Subcutaneous adipose tissue (tissue), 4 donors: ENCODE data around the gene C9orf78. TPM values are rescaled to one million over a fixed set of nuclear protein-coding genes. Genes with fewer than 3 reads are reported as not detected.

Source experiments
- small RNA-seq: library from RNA; depleted of rRNA; stranded (forward); fragments of <200 nt; gene quantifications from one replicate; pipeline ENCODE3, GENCODE V24; 2016
- total RNA-seq, 4 donors: library from RNA; depleted of rRNA; stranded (reverse); fragments of >200 nt; gene quantifications; one replicate each; pipeline ENCODE4 v1.1.0, GENCODE V29; 2016
- TF ChIP-seq, protein P1 (sequence below): fragments of 450-650 bp; IDR thresholded peaks from one replicate; pipeline ENCODE4 v1.5.1; 2016; ENCODE audit warnings: low read depth, mild to moderate bottlenecking, control low read depth, antibody characterized with exemption, moderate library complexity

The C9orf78 gene
- total RNA-seq, 4 donors from 2014 or later = 37.8 to 105 (median 50.9) TPM

DNA sequence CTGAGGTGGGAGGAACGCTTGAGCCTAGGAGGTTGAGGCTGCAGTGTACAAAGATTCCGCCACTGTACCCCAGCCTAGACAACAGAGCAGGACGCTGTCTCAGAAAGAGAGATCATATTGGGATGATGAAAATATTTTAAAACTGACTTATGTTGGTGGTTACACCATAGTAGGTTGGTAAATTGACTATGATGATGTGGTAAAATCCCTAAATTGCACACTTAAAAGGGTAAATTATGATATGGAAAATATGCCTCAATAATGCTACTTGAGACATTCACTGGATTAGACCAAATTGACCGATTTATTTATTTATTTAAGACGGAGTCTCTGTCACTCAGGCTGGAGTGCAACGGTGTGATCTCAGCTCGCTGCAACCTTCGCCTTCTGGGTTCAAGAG is 53.9 kb downstream of the C9orf78 start:
- TF ChIP-seq, protein P1, sequence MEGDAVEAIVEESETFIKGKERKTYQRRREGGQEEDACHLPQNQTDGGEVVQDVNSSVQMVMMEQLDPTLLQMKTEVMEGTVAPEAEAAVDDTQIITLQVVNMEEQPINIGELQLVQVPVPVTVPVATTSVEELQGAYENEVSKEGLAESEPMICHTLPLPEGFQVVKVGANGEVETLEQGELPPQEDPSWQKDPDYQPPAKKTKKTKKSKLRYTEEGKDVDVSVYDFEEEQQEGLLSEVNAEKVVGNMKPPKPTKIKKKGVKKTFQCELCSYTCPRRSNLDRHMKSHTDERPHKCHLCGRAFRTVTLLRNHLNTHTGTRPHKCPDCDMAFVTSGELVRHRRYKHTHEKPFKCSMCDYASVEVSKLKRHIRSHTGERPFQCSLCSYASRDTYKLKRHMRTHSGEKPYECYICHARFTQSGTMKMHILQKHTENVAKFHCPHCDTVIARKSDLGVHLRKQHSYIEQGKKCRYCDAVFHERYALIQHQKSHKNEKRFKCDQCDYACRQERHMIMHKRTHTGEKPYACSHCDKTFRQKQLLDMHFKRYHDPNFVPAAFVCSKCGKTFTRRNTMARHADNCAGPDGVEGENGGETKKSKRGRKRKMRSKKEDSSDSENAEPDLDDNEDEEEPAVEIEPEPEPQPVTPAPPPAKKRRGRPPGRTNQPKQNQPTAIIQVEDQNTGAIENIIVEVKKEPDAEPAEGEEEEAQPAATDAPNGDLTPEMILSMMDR = no peak

DNA sequence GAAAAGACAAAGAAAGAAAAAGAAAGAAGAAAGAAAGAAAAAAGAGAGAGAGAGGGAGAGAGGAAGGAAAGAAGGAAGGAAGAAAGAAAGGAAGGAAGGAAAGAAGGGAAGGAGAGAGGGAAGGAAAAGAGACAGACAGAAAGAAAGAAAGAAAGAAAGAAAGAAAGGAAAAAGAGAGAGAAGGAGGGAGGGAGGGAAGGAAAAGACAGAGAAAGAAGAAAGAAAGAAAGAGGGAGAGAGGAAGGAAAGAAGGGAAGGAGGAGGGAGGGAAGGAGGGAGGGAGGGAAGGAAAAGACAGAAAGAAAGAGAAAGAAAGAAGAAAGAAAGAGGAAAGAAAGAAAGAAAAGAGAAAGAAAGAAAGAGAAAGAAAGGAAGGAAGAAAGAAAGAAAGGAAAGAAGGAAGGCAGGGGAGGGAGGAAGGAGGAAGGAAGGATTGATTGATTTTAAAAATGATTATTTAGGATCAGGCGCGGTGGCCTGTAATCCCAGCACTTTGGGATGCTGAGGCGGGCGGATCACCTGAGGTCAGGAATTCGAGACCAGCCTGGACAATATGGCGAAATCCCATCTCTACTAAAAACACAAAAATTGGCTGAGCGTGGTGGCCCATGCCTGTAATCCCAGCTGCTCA is 55.4 kb downstream of the C9orf78 start:
- TF ChIP-seq, protein P1 = no peak

DNA sequence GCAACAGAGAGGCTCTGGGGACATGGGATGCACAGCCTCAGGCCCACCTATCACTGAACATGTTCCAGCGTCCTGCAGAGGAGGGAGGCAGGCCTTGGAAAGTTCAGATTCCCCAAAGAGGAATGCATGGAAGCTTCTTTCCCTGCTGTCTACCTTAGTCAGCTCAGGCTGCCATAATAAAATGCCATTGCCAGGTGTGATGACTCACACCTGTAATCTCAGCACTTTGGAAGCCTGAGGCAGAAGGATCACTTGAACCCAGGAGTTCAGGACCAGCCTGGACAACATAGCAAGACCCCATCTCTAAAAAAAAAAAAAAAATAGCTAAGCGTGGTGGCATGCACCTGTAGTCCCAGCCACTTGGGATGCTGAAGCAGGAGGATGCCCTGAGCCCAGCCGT is 56.6 kb downstream of the C9orf78 start:
- TF ChIP-seq, protein P1 = no peak

DNA sequence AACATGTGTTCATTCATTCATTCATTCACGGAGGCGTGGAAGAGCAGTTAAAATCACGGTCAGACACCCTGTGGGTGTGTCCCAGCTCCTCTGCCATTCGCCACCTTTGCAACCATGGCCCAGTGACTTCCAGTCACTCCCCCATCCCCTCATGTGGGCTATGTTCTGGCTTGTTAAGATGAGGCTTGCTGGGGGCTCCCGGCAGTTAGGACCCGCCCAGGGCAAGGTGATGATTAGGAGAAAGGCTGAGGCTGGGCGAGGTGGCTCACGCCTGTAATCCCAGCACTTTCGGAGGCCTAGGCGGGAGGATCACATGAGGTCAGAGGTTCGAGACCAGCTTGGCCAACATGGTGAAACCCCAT is 57.3 kb downstream of the C9orf78 start:
- TF ChIP-seq, protein P1 = no peak

Small RNA genes within 50 kb of the gene (small RNA-seq; reads per million reads assigned to genes)
- gene MIR6855 = not detected

Other genes with a start within 250 kb of the C9orf78 start
- gene C9orf50, start 214.2 kb downstream of the C9orf78 start, total RNA-seq = not detected
- 10 to 100 TPM in 3 of 4 donors, 1 to 10 TPM in 1; 7.0 to 26.0 (median 16.9) TPM for gene NTMT1, start 209.1 kb downstream of the C9orf78 start, total RNA-seq
- 10 to 100 TPM in 2 of 4 donors, 1 to 10 TPM in 2; 8.8 to 15.6 (median 10.1) TPM for gene ASB6, start 193.1 kb downstream of the C9orf78 start, total RNA-seq
- 1 to 10 TPM; 1.7 to 7.1 (median 4.9) TPM for gene PRRX2, start 169.6 kb downstream of the C9orf78 start, total RNA-seq
- gene PTGES, start 82.2 kb downstream of the C9orf78 start, total RNA-seq = 10 to 100 TPM; 12.8 to 34.5 (median 20.6) TPM
- gene TOR1B, start 32.1 kb downstream of the C9orf78 start, total RNA-seq = 10 to 100 TPM; 15.8 to 32.3 (median 28.0) TPM
- 10 to 100 TPM; 33.7 to 61.4 (median 47.2) TPM for gene TOR1A, start 11.1 kb downstream of the C9orf78 start, total RNA-seq
- 10 to 100 TPM; 12.1 to 23.7 (median 19.8) TPM for gene USP20, start 183 bp upstream of the C9orf78 start, total RNA-seq
- gene FNBP1, start 207.9 kb upstream of the C9orf78 start, total RNA-seq = 10 to 100 TPM; 34.1 to 68.6 (median 50.7) TPM
- gene GPR107, start 218.6 kb upstream of the C9orf78 start, total RNA-seq = 10 to 100 TPM; 20.7 to 27.7 (median 25.6) TPM